HepG2 (cell line): ENCODE measurements around the gene XCL2. TPM values are rescaled to one million over a fixed set of nuclear protein-coding genes. Genes with fewer than 3 reads are reported as not detected.

Experiments used
- ATAC-seq: fragments of 200-7000 bp; cut with Tn5 transposase; 3 replicates; pipeline ENCODE4 v1.9.1; 2020; ENCODE audit warnings: mild to moderate bottlenecking, moderate library complexity
- BruUV-seq: library from RNA; stranded (reverse); fragments of 400-500 nt; replicated peaks from 2 replicates; lab custom pipeline; 2021; lab: Mats Ljungman, UMichigan
- CTCF ChIA-PET: fragments of 300-600 bp; formaldehyde crosslinking; extraction: SDS; loops from one replicate; lab custom pipeline; 2021; ENCODE audit warnings: low total read pairs, inconsistent platforms, low intra/inter-chr PET ratio; lab: Yijun Ruan, JAX
- POLR2A ChIA-PET: fragments of 350-600 bp; sonication (Branson Sonifier 250); formaldehyde crosslinking; loops from one replicate; lab custom pipeline; 2020; ENCODE audit warnings: antibody characterized with exemption, inconsistent platforms; lab: Yijun Ruan, JAX
- DNase-seq: peaks from one replicate; pipeline ENCODE4 v3.0.0-alpha.2; 2015; ENCODE audit warnings: low spot score
- FAIRE-seq: peaks from 3 replicates; lab custom pipeline; 2011; peaks lifted over from hg19 to GRCh38; lab: Jason Lieb, UNC
- H2AFZ ChIP-seq: one replicate; pipeline ENCODE4 v1.6.1; 2011; ENCODE audit warnings: low read length, inconsistent platforms
- H3K27ac ChIP-seq: fragments of 300-600 bp; 3 replicates; pipeline ENCODE4 v1.8.0; 2011; ENCODE audit warnings: mixed run types, mild to moderate bottlenecking, mixed read lengths, low read length, inconsistent platforms; ENCODE audit not compliant: insufficient read depth; ENCODE audit errors: extremely low read length
- H3K27me3 ChIP-seq, 2 experiments: fragments of 200-600 bp in 1 of 2; 2 replicates in 1 of 2; 3 replicates in 1 of 2; pipeline versions ENCODE4 v1.6.0 to v1.8.0; 2011; ENCODE audit warnings: low read length in 2 of 2, mild to moderate bottlenecking in 2 of 2, moderate library complexity in 2 of 2, inconsistent platforms in 1 of 2; ENCODE audit not compliant: insufficient read depth in 2 of 2, control insufficient read depth in 1 of 2
- H3K36me3 ChIP-seq, 2 experiments: fragments of 200-600 bp in 1 of 2; replicated peaks in 1 of 2; 2 replicates in 1 of 2; 3 replicates in 1 of 2; pipeline versions ENCODE4 v1.5.1 to v1.8.0; 2011; ENCODE audit warnings: low read length in 2 of 2, inconsistent platforms in 1 of 2; ENCODE audit not compliant: insufficient read depth in 2 of 2, control insufficient read depth in 1 of 2
- H3K4me1 ChIP-seq: 2 replicates; pipeline ENCODE4 v1.5.1; 2012; ENCODE audit warnings: low read length, inconsistent platforms; ENCODE audit not compliant: insufficient read depth
- H3K4me2 ChIP-seq: 2 replicates; pipeline ENCODE4 v1.6.0; 2011; ENCODE audit warnings: low read depth, low read length, inconsistent platforms
- H3K4me3 ChIP-seq, 3 experiments: fragments of 200-600 bp in 1 of 3; sonication (generic), shearing (Covaris generic) in 1 of 3; replicated peaks in 1 of 3; 2 replicates each; pipeline ENCODE4 v1.5.1; 2011 to 2016; ENCODE audit warnings: low read length in 3 of 3, inconsistent platforms in 2 of 3, low read depth in 2 of 3, mild to moderate bottlenecking in 2 of 3, control low read depth in 1 of 3, mixed read lengths in 1 of 3; ENCODE audit not compliant: insufficient read depth in 1 of 3
- H3K79me2 ChIP-seq: one replicate; pipeline ENCODE4 v1.6.1; 2011; ENCODE audit warnings: low read length, inconsistent platforms; ENCODE audit not compliant: insufficient read depth
- H3K9ac ChIP-seq: 2 replicates; pipeline ENCODE4 v1.6.0; 2011; ENCODE audit warnings: mild to moderate bottlenecking, low read depth, low read length, inconsistent platforms; ENCODE audit not compliant: insufficient read depth
- H3K9me3 ChIP-seq: 2 replicates; pipeline ENCODE4 v1.5.1; 2012; ENCODE audit warnings: mild to moderate bottlenecking, low read length
- H4K20me1 ChIP-seq: 2 replicates; pipeline ENCODE4 v1.6.0; 2011; ENCODE audit warnings: inconsistent platforms, mild to moderate bottlenecking, low read length, moderate library complexity; ENCODE audit not compliant: insufficient read depth
- KAT2B ChIP-seq: fragments of 150-350 bp; IDR thresholded peaks from 2 replicates; pipeline ENCODE4 v1.6.1; 2014; ENCODE audit warnings: low read depth, low read length, borderline replicate concordance
- KAT7 ChIP-seq: IDR thresholded peaks from 2 replicates; pipeline ENCODE4 v1.6.1; 2018; ENCODE audit warnings: borderline replicate concordance, missing compliant biosample characterization
- POLR2A ChIP-seq, 2 experiments: IDR thresholded peaks; 2 replicates each; pipeline ENCODE4 v1.6.1; 2011; ENCODE audit warnings: low read depth in 2 of 2, low read length in 2 of 2, mild to moderate bottlenecking in 1 of 2, moderate library complexity in 1 of 2; ENCODE audit not compliant: insufficient read depth in 1 of 2
- SOX6 ChIP-seq, 2 experiments: fragments of 450-650 bp in 1 of 2; sonication (generic) in 1 of 2; formaldehyde crosslinking in 1 of 2; IDR thresholded peaks; 2 replicates each; pipeline versions ENCODE4 v1.4.0 to v1.6.1; 2017 to 2020; ENCODE audit warnings: antibody characterized with exemption in 1 of 2, mild to moderate bottlenecking in 1 of 2, missing genetic modification reagents in 1 of 2
- SP2 ChIP-seq: sonication (generic); formaldehyde crosslinking; IDR thresholded peaks from 2 replicates; pipeline ENCODE4 v1.5.1; 2020; ENCODE audit warnings: mild to moderate bottlenecking, missing genetic modification reagents
- ZNF446 ChIP-seq: sonication (generic); formaldehyde crosslinking; IDR thresholded peaks from 2 replicates; pipeline ENCODE4 v1.5.0; 2020; ENCODE audit warnings: mild to moderate bottlenecking, missing genetic modification reagents
- ZNF501 ChIP-seq: sonication (generic); formaldehyde crosslinking; IDR thresholded peaks from 2 replicates; pipeline ENCODE4 v1.5.1; 2020; ENCODE audit warnings: mild to moderate bottlenecking, moderate library complexity, missing genetic modification reagents
- ZNF570 ChIP-seq: sonication (generic); formaldehyde crosslinking; IDR thresholded peaks from 2 replicates; pipeline ENCODE4 v1.4.0; 2020; ENCODE audit warnings: mild to moderate bottlenecking, missing genetic modification reagents, borderline replicate concordance
- WGBS: methylation state at CpG from one replicate; pipeline ENCODE4 v1.1.6; 2017; ENCODE audit warnings: low lambda C conversion rate; 5-methylcytosine and 5-hydroxymethylcytosine counted together
- in situ Hi-C: cut with HindIII; loops from 2 replicates; pipeline ENCODE4 v1.10.0; 2017; ENCODE audit warnings: low pct_unique_long_range_greater_than_20kb; ENCODE audit not compliant: extremely low pct_ligation_motif_present
- intact Hi-C: fragments of 100-400 bp; cut with micrococcal nuclease; formaldehyde crosslinking; loops from one replicate; pipeline ENCODE4 v1.10.0; 2022; ENCODE audit not compliant: unreplicated experiment
- polyA plus RNA-seq, 8 experiments: library from polyadenylated mRNA; depleted of rRNA in 3 of 8; stranded (reverse) in 7 of 8; unstranded in 1 of 8; fragments of >200 nt; fragmentation: Illumina TruSeq in 4 of 8; extraction: Trizol in 4 of 8; gene quantifications; 2 replicates each; pipeline versions ENCODE4 v1.2.1 to v1.2.3, GENCODE V29; 2011 to 2016; ENCODE audit warnings: low read depth in 4 of 8, missing spikeins in 1 of 8, mixed read lengths in 1 of 8; ENCODE audit not compliant: insufficient read depth in 1 of 8
- total RNA-seq, 5 experiments: library from RNA; depleted of rRNA; stranded (reverse); fragments of >200 nt; fragmentation: Illumina TruSeq; extraction: Trizol; gene quantifications; 2 replicates each; pipeline ENCODE4 v1.2.3, GENCODE V29; 2016; ENCODE audit warnings: low read depth in 1 of 5
- TF ChIP-seq, protein P1 (sequence below): sonication (generic); formaldehyde crosslinking; IDR thresholded peaks from 2 replicates; pipeline ENCODE4 v1.5.0; 2020; ENCODE audit warnings: missing genetic modification reagents
- TF ChIP-seq, protein P2 (sequence below): sonication (generic); formaldehyde crosslinking; IDR thresholded peaks from 2 replicates; pipeline ENCODE4 v1.8.1; 2023; ENCODE audit warnings: mild to moderate bottlenecking, missing genetic modification reagents
- TF ChIP-seq, protein P3 (sequence below): IDR thresholded peaks from 2 replicates; pipeline ENCODE4 v1.6.1; 2016; ENCODE audit warnings: low read depth
- TF ChIP-seq, protein P4 (sequence below): IDR thresholded peaks from 2 replicates; pipeline ENCODE4 v1.6.1; 2016; ENCODE audit warnings: low read depth, missing genetic modification reagents, missing compliant biosample characterization

The XCL2 gene
- total and polyA plus RNA-seq, 2 of the 13 experiments (the other 11 are each of a cell fraction or from before 2014, with no cell fraction given) = 0.50 TPM; not detected in 1

DNA sequence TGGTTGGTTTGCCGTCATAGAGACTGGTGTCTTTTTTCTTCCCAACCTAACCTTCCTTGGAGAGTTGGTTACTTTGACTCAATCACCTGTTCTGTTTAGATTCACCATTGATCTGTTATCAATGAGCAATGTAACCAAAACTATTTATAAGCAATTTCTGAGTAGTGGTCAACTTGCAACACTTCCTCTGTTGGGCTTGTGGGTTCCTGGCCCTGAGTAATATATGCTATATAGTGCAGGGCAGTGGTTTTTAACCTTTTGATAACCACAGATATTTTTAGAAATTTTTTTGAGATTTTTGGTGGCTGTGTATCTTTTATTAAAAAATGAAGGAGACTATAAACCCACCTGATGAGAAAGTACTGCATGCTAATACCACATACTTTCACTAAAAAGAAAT, 23.2 kb upstream of the XCL2 start:
- Histone ChIP-seq H3K27me3 (no peaks in the 10 kb centered on the region), H3K27ac (no peak overlapping the region), H3K4me3 (no peak overlapping the region)
- DNase-seq = no peak
- intact Hi-C loops = no loop called here
- CTCF ChIA-PET = no interaction called here
- TF ChIP-seq ZNF570 (CRISPR knock-in tag) (no peak), SP2 (CRISPR knock-in tag) (no peak), KAT7 (CRISPR knock-in tag) (no peak), ZNF501 (CRISPR knock-in tag) (no peak), SOX6 (IDR thresholded peaks at IDR 0.05) (no peak), SOX6 (CRISPR knock-in tag; IDR thresholded peaks at IDR 0.05) (no peak), POLR2A (IDR thresholded peaks at IDR 0.05; ENCODE audit: insufficient read depth in 1 of 2, low read depth in 2 of 2, low read length in 2 of 2) (no peak), ZNF446 (no peak), KAT2B (no peak)
- TF ChIP-seq, protein P1, sequence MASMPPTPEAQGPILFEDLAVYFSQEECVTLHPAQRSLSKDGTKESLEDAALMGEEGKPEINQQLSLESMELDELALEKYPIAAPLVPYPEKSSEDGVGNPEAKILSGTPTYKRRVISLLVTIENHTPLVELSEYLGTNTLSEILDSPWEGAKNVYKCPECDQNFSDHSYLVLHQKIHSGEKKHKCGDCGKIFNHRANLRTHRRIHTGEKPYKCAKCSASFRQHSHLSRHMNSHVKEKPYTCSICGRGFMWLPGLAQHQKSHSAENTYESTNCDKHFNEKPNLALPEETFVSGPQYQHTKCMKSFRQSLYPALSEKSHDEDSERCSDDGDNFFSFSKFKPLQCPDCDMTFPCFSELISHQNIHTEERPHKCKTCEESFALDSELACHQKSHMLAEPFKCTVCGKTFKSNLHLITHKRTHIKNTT (CRISPR knock-in tag) = no peak
- TF ChIP-seq, protein P2, sequence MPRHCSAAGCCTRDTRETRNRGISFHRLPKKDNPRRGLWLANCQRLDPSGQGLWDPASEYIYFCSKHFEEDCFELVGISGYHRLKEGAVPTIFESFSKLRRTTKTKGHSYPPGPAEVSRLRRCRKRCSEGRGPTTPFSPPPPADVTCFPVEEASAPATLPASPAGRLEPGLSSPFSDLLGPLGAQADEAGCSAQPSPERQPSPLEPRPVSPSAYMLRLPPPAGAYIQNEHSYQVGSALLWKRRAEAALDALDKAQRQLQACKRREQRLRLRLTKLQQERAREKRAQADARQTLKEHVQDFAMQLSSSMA (CRISPR knock-in tag) = no peak
- TF ChIP-seq, protein P3, sequence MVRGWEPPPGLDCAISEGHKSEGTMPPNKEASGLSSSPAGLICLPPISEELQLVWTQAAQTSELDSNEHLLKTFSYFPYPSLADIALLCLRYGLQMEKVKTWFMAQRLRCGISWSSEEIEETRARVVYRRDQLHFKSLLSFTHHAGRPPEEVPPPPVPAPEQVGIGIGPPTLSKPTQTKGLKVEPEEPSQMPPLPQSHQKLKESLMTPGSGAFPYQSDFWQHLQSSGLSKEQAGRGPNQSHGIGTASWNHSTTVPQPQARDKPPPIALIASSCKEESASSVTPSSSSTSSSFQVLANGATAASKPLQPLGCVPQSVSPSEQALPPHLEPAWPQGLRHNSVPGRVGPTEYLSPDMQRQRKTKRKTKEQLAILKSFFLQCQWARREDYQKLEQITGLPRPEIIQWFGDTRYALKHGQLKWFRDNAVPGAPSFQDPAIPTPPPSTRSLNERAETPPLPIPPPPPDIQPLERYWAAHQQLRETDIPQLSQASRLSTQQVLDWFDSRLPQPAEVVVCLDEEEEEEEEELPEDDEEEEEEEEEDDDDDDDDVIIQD (CRISPR knock-in tag) = no peak
- TF ChIP-seq, protein P4, sequence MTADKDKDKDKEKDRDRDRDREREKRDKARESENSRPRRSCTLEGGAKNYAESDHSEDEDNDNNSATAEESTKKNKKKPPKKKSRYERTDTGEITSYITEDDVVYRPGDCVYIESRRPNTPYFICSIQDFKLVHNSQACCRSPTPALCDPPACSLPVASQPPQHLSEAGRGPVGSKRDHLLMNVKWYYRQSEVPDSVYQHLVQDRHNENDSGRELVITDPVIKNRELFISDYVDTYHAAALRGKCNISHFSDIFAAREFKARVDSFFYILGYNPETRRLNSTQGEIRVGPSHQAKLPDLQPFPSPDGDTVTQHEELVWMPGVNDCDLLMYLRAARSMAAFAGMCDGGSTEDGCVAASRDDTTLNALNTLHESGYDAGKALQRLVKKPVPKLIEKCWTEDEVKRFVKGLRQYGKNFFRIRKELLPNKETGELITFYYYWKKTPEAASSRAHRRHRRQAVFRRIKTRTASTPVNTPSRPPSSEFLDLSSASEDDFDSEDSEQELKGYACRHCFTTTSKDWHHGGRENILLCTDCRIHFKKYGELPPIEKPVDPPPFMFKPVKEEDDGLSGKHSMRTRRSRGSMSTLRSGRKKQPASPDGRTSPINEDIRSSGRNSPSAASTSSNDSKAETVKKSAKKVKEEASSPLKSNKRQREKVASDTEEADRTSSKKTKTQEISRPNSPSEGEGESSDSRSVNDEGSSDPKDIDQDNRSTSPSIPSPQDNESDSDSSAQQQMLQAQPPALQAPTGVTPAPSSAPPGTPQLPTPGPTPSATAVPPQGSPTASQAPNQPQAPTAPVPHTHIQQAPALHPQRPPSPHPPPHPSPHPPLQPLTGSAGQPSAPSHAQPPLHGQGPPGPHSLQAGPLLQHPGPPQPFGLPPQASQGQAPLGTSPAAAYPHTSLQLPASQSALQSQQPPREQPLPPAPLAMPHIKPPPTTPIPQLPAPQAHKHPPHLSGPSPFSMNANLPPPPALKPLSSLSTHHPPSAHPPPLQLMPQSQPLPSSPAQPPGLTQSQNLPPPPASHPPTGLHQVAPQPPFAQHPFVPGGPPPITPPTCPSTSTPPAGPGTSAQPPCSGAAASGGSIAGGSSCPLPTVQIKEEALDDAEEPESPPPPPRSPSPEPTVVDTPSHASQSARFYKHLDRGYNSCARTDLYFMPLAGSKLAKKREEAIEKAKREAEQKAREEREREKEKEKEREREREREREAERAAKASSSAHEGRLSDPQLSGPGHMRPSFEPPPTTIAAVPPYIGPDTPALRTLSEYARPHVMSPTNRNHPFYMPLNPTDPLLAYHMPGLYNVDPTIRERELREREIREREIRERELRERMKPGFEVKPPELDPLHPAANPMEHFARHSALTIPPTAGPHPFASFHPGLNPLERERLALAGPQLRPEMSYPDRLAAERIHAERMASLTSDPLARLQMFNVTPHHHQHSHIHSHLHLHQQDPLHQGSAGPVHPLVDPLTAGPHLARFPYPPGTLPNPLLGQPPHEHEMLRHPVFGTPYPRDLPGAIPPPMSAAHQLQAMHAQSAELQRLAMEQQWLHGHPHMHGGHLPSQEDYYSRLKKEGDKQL = no peak
- TF ChIP-seq, all 625 proteins: peak for 0
- WGBS = 72% methylated on average over 1 of the region's 1 CpG
- ATAC-seq (no peak), FAIRE-seq (no peak)
- no peaks in the 10 kb centered on the region for H3K9me3 ChIP-seq
- no peaks in the 10 kb centered on the region for H4K20me1 ChIP-seq
- POLR2A ChIA-PET = no interaction called here
- H3K4me2 ChIP-seq = no peak overlapping the region
- no peaks in the 10 kb centered on the region for H3K79me2 ChIP-seq
- H3K9ac ChIP-seq = no peak overlapping the region
- H3K4me1 ChIP-seq = peaks cover 16% of the 10 kb centered on the region; the same call in 1 of the 2 replicates
- no peaks in the 10 kb centered on the region for H3K36me3 ChIP-seq
- no peak overlapping the region for H2AFZ ChIP-seq
- in situ Hi-C loops = loop anchor here (5.0 kb wide), 1 partner anchor 125 kb away; no protein-coding TSS in a partner anchor
- no TSS peak for BruUV-seq
